HepG2 (cell line): ENCODE results near the gene B3GALT6. TPM values are rescaled to one million over a fixed set of nuclear protein-coding genes. Genes with fewer than 3 reads are reported as not detected.
A peak's percentile ranks its signal among the peaks of the same experiment; 100 is the strongest.

Source experiments
- ATAC-seq: fragments of 200-7000 bp; cut with Tn5 transposase; 3 replicates; pipeline ENCODE4 v1.9.1; 2020; ENCODE audit warnings: mild to moderate bottlenecking, moderate library complexity
- BruUV-seq: library from RNA; stranded (reverse); fragments of 400-500 nt; replicated peaks from 2 replicates; lab custom pipeline; 2021; lab: Mats Ljungman, UMichigan
- CTCF ChIA-PET: fragments of 300-600 bp; formaldehyde crosslinking; extraction: SDS; loops from one replicate; lab custom pipeline; 2021; ENCODE audit warnings: low total read pairs, inconsistent platforms, low intra/inter-chr PET ratio; lab: Yijun Ruan, JAX
- POLR2A ChIA-PET: fragments of 350-600 bp; sonication (Branson Sonifier 250); formaldehyde crosslinking; loops from one replicate; lab custom pipeline; 2020; ENCODE audit warnings: antibody characterized with exemption, inconsistent platforms; lab: Yijun Ruan, JAX
- DNase-seq: peaks from one replicate; pipeline ENCODE4 v3.0.0-alpha.2; 2015; ENCODE audit warnings: low spot score
- FAIRE-seq: peaks from 3 replicates; lab custom pipeline; 2011; peaks lifted over from hg19 to GRCh38; lab: Jason Lieb, UNC
- H2AFZ ChIP-seq: one replicate; pipeline ENCODE4 v1.6.1; 2011; ENCODE audit warnings: low read length, inconsistent platforms
- H3K27ac ChIP-seq: fragments of 300-600 bp; 3 replicates; pipeline ENCODE4 v1.8.0; 2011; ENCODE audit warnings: mixed run types, mild to moderate bottlenecking, mixed read lengths, low read length, inconsistent platforms; ENCODE audit not compliant: insufficient read depth; ENCODE audit errors: extremely low read length
- H3K27me3 ChIP-seq, 2 experiments: fragments of 200-600 bp in 1 of 2; 2 replicates in 1 of 2; 3 replicates in 1 of 2; pipeline versions ENCODE4 v1.6.0 to v1.8.0; 2011; ENCODE audit warnings: low read length in 2 of 2, mild to moderate bottlenecking in 2 of 2, moderate library complexity in 2 of 2, inconsistent platforms in 1 of 2; ENCODE audit not compliant: insufficient read depth in 2 of 2, control insufficient read depth in 1 of 2
- H3K36me3 ChIP-seq, 2 experiments: fragments of 200-600 bp in 1 of 2; replicated peaks in 1 of 2; 2 replicates in 1 of 2; 3 replicates in 1 of 2; pipeline versions ENCODE4 v1.5.1 to v1.8.0; 2011; ENCODE audit warnings: low read length in 2 of 2, inconsistent platforms in 1 of 2; ENCODE audit not compliant: insufficient read depth in 2 of 2, control insufficient read depth in 1 of 2
- H3K4me1 ChIP-seq: 2 replicates; pipeline ENCODE4 v1.5.1; 2012; ENCODE audit warnings: low read length, inconsistent platforms; ENCODE audit not compliant: insufficient read depth
- H3K4me2 ChIP-seq: 2 replicates; pipeline ENCODE4 v1.6.0; 2011; ENCODE audit warnings: low read depth, low read length, inconsistent platforms
- H3K4me3 ChIP-seq, 3 experiments: fragments of 200-600 bp in 1 of 3; sonication (generic), shearing (Covaris generic) in 1 of 3; replicated peaks in 1 of 3; 2 replicates each; pipeline ENCODE4 v1.5.1; 2011 to 2016; ENCODE audit warnings: low read length in 3 of 3, inconsistent platforms in 2 of 3, low read depth in 2 of 3, mild to moderate bottlenecking in 2 of 3, control low read depth in 1 of 3, mixed read lengths in 1 of 3; ENCODE audit not compliant: insufficient read depth in 1 of 3
- H3K79me2 ChIP-seq: one replicate; pipeline ENCODE4 v1.6.1; 2011; ENCODE audit warnings: low read length, inconsistent platforms; ENCODE audit not compliant: insufficient read depth
- H3K9ac ChIP-seq: 2 replicates; pipeline ENCODE4 v1.6.0; 2011; ENCODE audit warnings: mild to moderate bottlenecking, low read depth, low read length, inconsistent platforms; ENCODE audit not compliant: insufficient read depth
- H3K9me3 ChIP-seq: 2 replicates; pipeline ENCODE4 v1.5.1; 2012; ENCODE audit warnings: mild to moderate bottlenecking, low read length
- H4K20me1 ChIP-seq: 2 replicates; pipeline ENCODE4 v1.6.0; 2011; ENCODE audit warnings: inconsistent platforms, mild to moderate bottlenecking, low read length, moderate library complexity; ENCODE audit not compliant: insufficient read depth
- ARNTL ChIP-seq: sonication (generic); formaldehyde crosslinking; IDR thresholded peaks from 2 replicates; pipeline ENCODE4 v1.4.0; 2020; ENCODE audit warnings: mild to moderate bottlenecking, missing genetic modification reagents
- CENPT ChIP-seq: sonication (generic); formaldehyde crosslinking; IDR thresholded peaks from 2 replicates; pipeline ENCODE4 v1.8.0; 2022; ENCODE audit warnings: low read depth, mild to moderate bottlenecking, moderate library complexity, missing genetic modification reagents
- DRAP1 ChIP-seq: IDR thresholded peaks from 2 replicates; pipeline ENCODE4 v1.6.1; 2016; ENCODE audit warnings: missing genetic modification reagents, missing compliant biosample characterization
- FIP1L1 ChIP-seq: fragments of 200-400 bp; formaldehyde crosslinking; IDR thresholded peaks from 2 replicates; pipeline ENCODE4 v1.6.1; 2018; ENCODE audit warnings: low read depth, mild to moderate bottlenecking, low read length, moderate library complexity, borderline replicate concordance; ENCODE audit not compliant: insufficient read depth
- GABPB1 ChIP-seq: IDR thresholded peaks from 2 replicates; pipeline ENCODE4 v1.6.1; 2016; ENCODE audit warnings: mild to moderate bottlenecking, missing genetic modification reagents, moderate library complexity, missing compliant biosample characterization
- HDAC2 ChIP-seq: sonication (generic); formaldehyde crosslinking; IDR thresholded peaks from 2 replicates; pipeline ENCODE4 v1.4.0; 2020; ENCODE audit warnings: missing genetic modification reagents
- HNRNPK ChIP-seq: fragments of 200-400 bp; formaldehyde crosslinking; IDR thresholded peaks from 2 replicates; pipeline ENCODE4 v1.6.1; 2018; ENCODE audit warnings: low read length, low read depth, moderate library complexity, mild to moderate bottlenecking; ENCODE audit not compliant: poor library complexity, severe bottlenecking
- PRDM4 ChIP-seq: sonication (generic); formaldehyde crosslinking; IDR thresholded peaks from 2 replicates; pipeline ENCODE4 v1.9.0; 2021; ENCODE audit warnings: missing genetic modification reagents, borderline replicate concordance
- TAF1 ChIP-seq: sonication (generic); formaldehyde crosslinking; IDR thresholded peaks from 2 replicates; pipeline ENCODE4 v1.4.0; 2020; ENCODE audit warnings: missing genetic modification reagents
- ZBTB44 ChIP-seq: sonication (generic); formaldehyde crosslinking; IDR thresholded peaks from 2 replicates; pipeline ENCODE4 v1.4.0; 2020; ENCODE audit warnings: missing genetic modification reagents
- ZBTB7A ChIP-seq: sonication (generic); formaldehyde crosslinking; IDR thresholded peaks from 2 replicates; pipeline ENCODE4 v1.8.0; 2022; ENCODE audit warnings: mild to moderate bottlenecking, missing genetic modification reagents
- ZNF253 ChIP-seq: sonication (generic); formaldehyde crosslinking; IDR thresholded peaks from 2 replicates; pipeline ENCODE4 v1.8.0; 2022; ENCODE audit warnings: mild to moderate bottlenecking, missing genetic modification reagents, borderline replicate concordance
- ZNF354B ChIP-seq: sonication (generic); formaldehyde crosslinking; IDR thresholded peaks from 2 replicates; pipeline ENCODE4 v1.8.0; 2022; ENCODE audit warnings: mild to moderate bottlenecking, missing genetic modification reagents
- ZNF382 ChIP-seq: sonication (generic); formaldehyde crosslinking; IDR thresholded peaks from 2 replicates; pipeline ENCODE4 v1.5.0; 2020; ENCODE audit warnings: missing genetic modification reagents, mild to moderate bottlenecking, borderline replicate concordance
- WGBS: methylation state at CpG from one replicate; pipeline ENCODE4 v1.1.6; 2017; ENCODE audit warnings: low lambda C conversion rate; 5-methylcytosine and 5-hydroxymethylcytosine counted together
- in situ Hi-C: cut with HindIII; loops from 2 replicates; pipeline ENCODE4 v1.10.0; 2017; ENCODE audit warnings: low pct_unique_long_range_greater_than_20kb; ENCODE audit not compliant: extremely low pct_ligation_motif_present
- intact Hi-C: fragments of 100-400 bp; cut with micrococcal nuclease; formaldehyde crosslinking; loops from one replicate; pipeline ENCODE4 v1.10.0; 2022; ENCODE audit not compliant: unreplicated experiment
- polyA plus RNA-seq, 8 experiments: library from polyadenylated mRNA; depleted of rRNA in 3 of 8; stranded (reverse) in 7 of 8; unstranded in 1 of 8; fragments of >200 nt; fragmentation: Illumina TruSeq in 4 of 8; extraction: Trizol in 4 of 8; gene quantifications; 2 replicates each; pipeline versions ENCODE4 v1.2.1 to v1.2.3, GENCODE V29; 2011 to 2016; ENCODE audit warnings: low read depth in 4 of 8, missing spikeins in 1 of 8, mixed read lengths in 1 of 8; ENCODE audit not compliant: insufficient read depth in 1 of 8
- total RNA-seq, 5 experiments: library from RNA; depleted of rRNA; stranded (reverse); fragments of >200 nt; fragmentation: Illumina TruSeq; extraction: Trizol; gene quantifications; 2 replicates each; pipeline ENCODE4 v1.2.3, GENCODE V29; 2016; ENCODE audit warnings: low read depth in 1 of 5

Gene B3GALT6
- total and polyA plus RNA-seq, 2 of the 13 experiments (the other 11 are each of a cell fraction or from before 2014, with no cell fraction given) = 3.9 to 14.2 TPM

GRCh38 chr1:1236945-1237873, 5.2 kb downstream of the B3GALT6 start (continued):
- TF ChIP-seq PRDM4 (CRISPR knock-in tag) = no peak
- TF ChIP-seq ZNF253 = peak; percentile 61; the same call in 1 of the 2 replicates
- TF ChIP-seq ZBTB7A (CRISPR knock-in tag) = peak; percentile 52; the same call in 1 of the 2 replicates

GRCh38 chr1:1237874-1238701, 6.1 kb downstream of the B3GALT6 start:
- H3K4me1 ChIP-seq = peaks cover 80% of the 10 kb centered on the region
- peak overlapping the region; percentile 62 for H3K9ac ChIP-seq
- DNase-seq (peak; percentile 84), ATAC-seq (peak; percentile 58), FAIRE-seq (no peak)
- H3K4me3 ChIP-seq = peak overlapping the region; percentile 39 to 80 (median 47)
- peak overlapping the region; percentile 87 for H3K4me2 ChIP-seq
- no peaks in the 10 kb centered on the region; a peak in 1 of 5 replicates for H3K27me3 ChIP-seq
- ChIA-PET CTCF (no interaction called here), POLR2A (interaction anchor here (0.6 to 3.3 kb wide), 12 partner anchors 14 to 218 kb away, joined by 3 to 26 read pairs (median 6); partner anchors contain the start of genes AGRN and UBE2J2)
- H4K20me1 ChIP-seq = no peaks in the 10 kb centered on the region
- no peak overlapping the region for H2AFZ ChIP-seq
- H3K79me2 ChIP-seq = no peaks in the 10 kb centered on the region
- no peaks in the 10 kb centered on the region for H3K9me3 ChIP-seq
- BruUV-seq = no TSS peak
- intact Hi-C loops (loop anchor here (10.0 kb wide), 2 partner anchors 63 to 233 kb away; partner anchors contain the start of genes HES4 and TTLL10), in situ Hi-C loops (no loop called here)
- no peaks in the 10 kb centered on the region for H3K36me3 ChIP-seq
- H3K27ac ChIP-seq = peak overlapping the region; percentile 48
- 0% methylated on average over 5 of the region's 48 CpGs for WGBS
- TF ChIP-seq TAF1 (peak; percentile 36; the same call in 1 of the 2 replicates), ZNF382 (no peak), CENPT (CRISPR knock-in tag) (0 out of 2 replicates have a peak, but pooled peaks have one; percentile 12), GABPB1 (CRISPR knock-in tag) (peak; percentile 62; the same call in 1 of the 2 replicates), ZBTB44 (CRISPR knock-in tag) (no peak), ZNF354B (CRISPR knock-in tag) (no peak), FIP1L1 (no peak), HNRNPK (no peak), DRAP1 (CRISPR knock-in tag) (peak; percentile 60; the same call in 1 of the 2 replicates), ARNTL (CRISPR knock-in tag) (peak; percentile 91), HDAC2 (peak; percentile 72; the same call in 1 of the 2 replicates)
